Ectodermal cell (in vitro differentiated cells): ENCODE results near the gene DERL3.
"Not testable (repeated sequence)": the region's sequence is repeated elsewhere in the genome, so short reads cannot be mapped to it uniquely, and the experiment has no call there.

Source experiments
- H3K27ac ChIP-seq: 2 replicates; pipeline ENCODE4 v1.7.0; 2013; ENCODE audit warnings: mild to moderate bottlenecking, low read depth, low read length; ENCODE audit not compliant: insufficient read depth, poor library complexity, severe bottlenecking
- H3K27me3 ChIP-seq: 2 replicates; pipeline ENCODE4 v1.7.0; 2013; ENCODE audit warnings: mild to moderate bottlenecking, low read length; ENCODE audit not compliant: insufficient read depth, control insufficient read depth, poor library complexity, severe bottlenecking
- H3K36me3 ChIP-seq: one replicate; pipeline ENCODE4 v1.7.0; 2013; ENCODE audit warnings: low read length; ENCODE audit not compliant: control insufficient read depth, insufficient read depth
- H3K4me1 ChIP-seq: one replicate; pipeline ENCODE4 v1.7.0; 2013; ENCODE audit warnings: low read length; ENCODE audit not compliant: control insufficient read depth, insufficient read depth
- H3K4me3 ChIP-seq: 2 replicates; pipeline ENCODE4 v1.7.0; 2013; ENCODE audit warnings: low read depth, low read length, control low read depth; ENCODE audit not compliant: insufficient read depth
- H3K9me3 ChIP-seq: 2 replicates; pipeline ENCODE4 v1.7.0; 2013; ENCODE audit warnings: mild to moderate bottlenecking, low read length, moderate library complexity; ENCODE audit not compliant: control insufficient read depth
- WGBS, 2 experiments: methylation state at CpG; one replicate each; pipeline ENCODE4 v1.1.7; 2013; ENCODE audit warnings: missing lambda C conversion rate in 2 of 2; 5-methylcytosine and 5-hydroxymethylcytosine counted together

Gene DERL3

GRCh38 chr22:23862103-23862502, 23.3 kb upstream of the DERL3 start:
- 86 to 87% methylated on average over 3 of the region's 3 CpGs for WGBS, 2 experiments
- Histone ChIP-seq H3K4me3 (no peak overlapping the region), H3K36me3 (no peaks in the 10 kb centered on the region), H3K27me3 (no peaks in the 10 kb centered on the region), H3K27ac (no peak overlapping the region), H3K9me3 (no peaks in the 10 kb centered on the region), H3K4me1 (no peaks in the 10 kb centered on the region)

GRCh38 chr22:23860187-23860586, 21.4 kb upstream of the DERL3 start:
- not testable (repeated sequence) for H3K4me3 ChIP-seq, H3K9me3 ChIP-seq, H3K4me1 ChIP-seq, H3K27me3 ChIP-seq, H3K36me3 ChIP-seq, H3K27ac ChIP-seq
- WGBS, 2 experiments: 87 to 90% methylated on average over 8 of the region's 8 CpGs

GRCh38 chr22:23859201-23859600, 20.4 kb upstream of the DERL3 start:
- Histone ChIP-seq H3K27ac (no peak overlapping the region), H3K4me1 (peaks cover 4% of the 10 kb centered on the region), H3K27me3 (peaks cover 7% of the 10 kb centered on the region), H3K9me3 (no peaks in the 10 kb centered on the region), H3K36me3 (no peaks in the 10 kb centered on the region), H3K4me3 (no peak overlapping the region)
- WGBS, 2 experiments: 95% methylated on average over 4 of the region's 4 CpGs

GRCh38 chr22:23858484-23858815, 19.6 kb upstream of the DERL3 start:
- peak overlapping the region; percentile 94 for H3K4me3 ChIP-seq

GRCh38 chr22:23857606-23858483, 19.0 kb upstream of the DERL3 start, which contains the start of gene SLC2A11:
Gene SLC2A11 (plus strand): TSS chr22:23857875. CDS start chr22:23858000, 125 bp downstream.
- H3K36me3 ChIP-seq: no peaks in the 10 kb centered on the region
- H3K4me1 ChIP-seq: peaks cover 4% of the 10 kb centered on the region
- H3K9me3 ChIP-seq: no peaks in the 10 kb centered on the region
- WGBS, 2 experiments: 1% methylated on average over 60 of the region's 60 CpGs
- peak within 1 kb of the TSS; percentile 74 for H3K27ac ChIP-seq
- H3K27me3 ChIP-seq: peaks cover 7% of the 10 kb centered on the region
- H3K4me3 ChIP-seq: peak within 1 kb of the TSS; percentile 94

More at GRCh38 chr22:23858484-23858815, 19.6 kb upstream of the DERL3 start:
- H3K27ac ChIP-seq: no peak overlapping the region
- H3K36me3 ChIP-seq: no peaks in the 10 kb centered on the region
- H3K4me1 ChIP-seq: peaks cover 4% of the 10 kb centered on the region
- WGBS, 2 experiments: 25 to 26% methylated on average over 3 of the region's 7 CpGs
- H3K9me3 ChIP-seq: no peaks in the 10 kb centered on the region
- H3K27me3 ChIP-seq: peaks cover 7% of the 10 kb centered on the region

- no peaks in the 10 kb centered on the region for H3K9me3 ChIP-seq
- peaks cover 4% of the 10 kb centered on the region for H3K4me1 ChIP-seq
- H3K27ac ChIP-seq: peak overlapping the region; percentile 74
- no peaks in the 10 kb centered on the region for H3K36me3 ChIP-seq
- H3K4me3 ChIP-seq: peak overlapping the region; percentile 94
- WGBS, 2 experiments: 2% methylated on average over 54 of the region's 58 CpGs
- peaks cover 11% of the 10 kb centered on the region for H3K27me3 ChIP-seq
These were observed 18.2 kb upstream of the DERL3 start for GRCh38 chr22:23856721-23857605.

GRCh38 chr22:23850136-23850611, 11.4 kb upstream of the DERL3 start:
- H3K27ac ChIP-seq: no peak overlapping the region
- H3K27me3 ChIP-seq: peaks cover 4% of the 10 kb centered on the region
- no peak overlapping the region for H3K4me3 ChIP-seq
- no peaks in the 10 kb centered on the region for H3K36me3 ChIP-seq
- H3K4me1 ChIP-seq: peaks cover 16% of the 10 kb centered on the region
- 93 to 94% methylated on average over 16 of the region's 16 CpGs for WGBS, 2 experiments
- no peaks in the 10 kb centered on the region for H3K9me3 ChIP-seq

- Histone ChIP-seq H3K36me3 (no peaks in the 10 kb centered on the region), H3K27me3 (peaks cover 4% of the 10 kb centered on the region), H3K4me3 (no peak overlapping the region), H3K27ac (no peak overlapping the region), H3K9me3 (no peaks in the 10 kb centered on the region), H3K4me1 (peaks cover 16% of the 10 kb centered on the region)
- WGBS, 2 experiments: 36% methylated on average over 62 of the region's 62 CpGs
These were observed 10.5 kb upstream of the DERL3 start for GRCh38 chr22:23849009-23850006.

GRCh38 chr22:23847991-23848864, 9.4 kb upstream of the DERL3 start:
- H3K27me3 ChIP-seq: peaks cover 4% of the 10 kb centered on the region
- WGBS, 2 experiments: 52 to 53% methylated on average over 24 of the region's 24 CpGs
- H3K9me3 ChIP-seq: no peaks in the 10 kb centered on the region
- H3K4me1 ChIP-seq: peaks cover 16% of the 10 kb centered on the region
- no peaks in the 10 kb centered on the region for H3K36me3 ChIP-seq
- H3K27ac ChIP-seq: peak overlapping the region; percentile 21
- H3K4me3 ChIP-seq: no peak overlapping the region
